Neutrophil (primary cell): ENCODE measurements around the gene MRPS26.
"Not testable (repeated sequence)": the region's sequence is repeated elsewhere in the genome, so short reads cannot be mapped to it uniquely, and the experiment has no call there.

Experiments
- H3K27ac ChIP-seq: fragments of 200-600 bp; sonication (generic); 2 replicates; pipeline ENCODE4 v1.5.1; 2016; ENCODE audit warnings: mild to moderate bottlenecking, moderate library complexity
- H3K27me3 ChIP-seq: fragments of 200-600 bp; sonication (generic); 2 replicates; pipeline ENCODE4 v1.6.0; 2016; ENCODE audit warnings: mild to moderate bottlenecking
- H3K36me3 ChIP-seq: fragments of 200-600 bp; sonication (generic); 2 replicates; pipeline ENCODE4 v1.5.1; 2017
- H3K4me1 ChIP-seq, 2 experiments: fragments of 200-600 bp in 1 of 2; sonication (generic) in 1 of 2; 1 replicate in 1 of 2; 2 replicates in 1 of 2; pipeline versions ENCODE4 v1.5.1 to v1.6.1; 2013 to 2016; ENCODE audit warnings: low read depth in 1 of 2, low read length in 1 of 2, mild to moderate bottlenecking in 1 of 2, moderate library complexity in 1 of 2; ENCODE audit not compliant: control insufficient read depth in 1 of 2, insufficient read depth in 1 of 2
- H3K4me3 ChIP-seq, 2 experiments: fragments of 200-600 bp in 1 of 2; sonication (generic) in 1 of 2; 1 replicate in 1 of 2; 2 replicates in 1 of 2; pipeline ENCODE4 v1.5.1; 2013 to 2016; ENCODE audit warnings: low read depth in 1 of 2, low read length in 1 of 2, mild to moderate bottlenecking in 1 of 2, moderate library complexity in 1 of 2
- H3K9me3 ChIP-seq: fragments of 200-600 bp; sonication (generic); 2 replicates; pipeline ENCODE4 v1.5.1; 2016
- CTCF ChIP-seq: fragments of 200-600 bp; sonication (generic); IDR thresholded peaks from 2 replicates; pipeline ENCODE4 v1.5.1; 2016; ENCODE audit warnings: antibody characterized with exemption

MRPS26 gene

GRCh38 chr20:3011752-3012151 lies 34.1 kb upstream of the MRPS26 start:
- Histone ChIP-seq H3K4me1 (no peaks in the 10 kb centered on the region), H3K27ac (no peak overlapping the region), H3K27me3 (no peaks in the 10 kb centered on the region), H3K9me3 (no peaks in the 10 kb centered on the region), H3K36me3 (peaks cover 70% of the 10 kb centered on the region), H3K4me3 (no peak overlapping the region)
- TF ChIP-seq CTCF = no peak

- peaks cover 64% of the 10 kb centered on the region for H3K36me3 ChIP-seq
- no peaks in the 10 kb centered on the region for H3K4me1 ChIP-seq
- TF ChIP-seq CTCF = no peak
- H3K9me3 ChIP-seq = no peaks in the 10 kb centered on the region
- no peak overlapping the region for H3K27ac ChIP-seq
- no peaks in the 10 kb centered on the region for H3K27me3 ChIP-seq
- no peak overlapping the region for H3K4me3 ChIP-seq
Measured at GRCh38 chr20:3013771-3014170, 32.1 kb upstream of the MRPS26 start.

GRCh38 chr20:3014179-3014578 lies 31.7 kb upstream of the MRPS26 start:
- Histone ChIP-seq H3K36me3 (peaks cover 66% of the 10 kb centered on the region), H3K4me3 (no peak overlapping the region), H3K9me3 (no peaks in the 10 kb centered on the region), H3K27me3 (no peaks in the 10 kb centered on the region), H3K4me1 (no peaks in the 10 kb centered on the region), H3K27ac (no peak overlapping the region)
- no peak for TF ChIP-seq CTCF

- no peak overlapping the region for H3K4me3 ChIP-seq
- H3K27ac ChIP-seq = no peak overlapping the region
- H3K36me3 ChIP-seq = peaks cover 65% of the 10 kb centered on the region
- no peak for TF ChIP-seq CTCF
- H3K27me3 ChIP-seq = no peaks in the 10 kb centered on the region
- H3K4me1 ChIP-seq = no peaks in the 10 kb centered on the region
- H3K9me3 ChIP-seq = no peaks in the 10 kb centered on the region
Measured at GRCh38 chr20:3014662-3015061, 31.2 kb upstream of the MRPS26 start.

GRCh38 chr20:3015302-3015701 lies 30.6 kb upstream of the MRPS26 start:
- H3K4me1 ChIP-seq, H3K27ac ChIP-seq, H3K4me3 ChIP-seq, H3K27me3 ChIP-seq, H3K9me3 ChIP-seq: not testable (repeated sequence)
- peaks cover 63% of the 10 kb centered on the region for H3K36me3 ChIP-seq

- Histone ChIP-seq H3K4me1 (no peaks in the 10 kb centered on the region), H3K9me3 (no peaks in the 10 kb centered on the region), H3K27me3 (no peaks in the 10 kb centered on the region), H3K36me3 (peaks cover 85% of the 10 kb centered on the region), H3K4me3 (no peak overlapping the region), H3K27ac (no peak overlapping the region)
- no peak for TF ChIP-seq CTCF
Measured at GRCh38 chr20:3021327-3021726, 24.5 kb upstream of the MRPS26 start.
